ENCODE data around the gene NLRP1.
A peak's percentile ranks its signal among the peaks of the same experiment; 100 is the strongest.

NLRP1 gene

DNA sequence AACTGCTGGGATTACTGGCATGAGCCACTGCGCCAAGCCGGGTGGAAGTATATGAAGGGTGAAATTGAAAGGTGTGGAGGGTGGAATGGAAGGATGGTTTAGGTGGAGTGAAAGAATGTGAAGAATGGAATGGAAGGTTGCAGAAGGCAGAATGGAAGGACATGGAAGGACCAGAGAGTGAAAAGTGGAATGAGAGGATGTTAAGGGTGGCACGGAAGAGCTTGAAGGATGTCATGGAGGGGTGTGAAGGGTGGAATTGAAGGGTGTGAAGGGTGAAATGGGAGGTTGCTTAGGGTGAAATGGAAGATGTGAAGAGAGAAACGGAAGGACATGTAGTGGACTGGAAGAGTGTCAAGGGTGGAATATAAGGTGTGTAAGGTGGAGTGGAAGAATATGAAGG is 81.8 kb downstream of the NLRP1 start:
- no peak overlapping the region for H3K4me3 ChIP-seq (replicated peaks; ENCODE audit: insufficient read depth, low read length)
- H3K27ac ChIP-seq (replicated peaks) = no peak overlapping the region
- TF ChIP-seq POLR2AphosphoS5 (IDR thresholded peaks at IDR 0.05; ENCODE audit: low read depth) = no peak
- TF ChIP-seq SPI1 (IDR thresholded peaks at IDR 0.05; ENCODE audit: borderline replicate concordance, low read depth) = no peak
- no peak for TF ChIP-seq GABPA (IDR thresholded peaks at IDR 0.05; ENCODE audit: low read depth)
- no peak for TF ChIP-seq CTCF (IDR thresholded peaks at IDR 0.05; ENCODE audit: insufficient read depth, low read length)
- TF ChIP-seq, protein P1, sequence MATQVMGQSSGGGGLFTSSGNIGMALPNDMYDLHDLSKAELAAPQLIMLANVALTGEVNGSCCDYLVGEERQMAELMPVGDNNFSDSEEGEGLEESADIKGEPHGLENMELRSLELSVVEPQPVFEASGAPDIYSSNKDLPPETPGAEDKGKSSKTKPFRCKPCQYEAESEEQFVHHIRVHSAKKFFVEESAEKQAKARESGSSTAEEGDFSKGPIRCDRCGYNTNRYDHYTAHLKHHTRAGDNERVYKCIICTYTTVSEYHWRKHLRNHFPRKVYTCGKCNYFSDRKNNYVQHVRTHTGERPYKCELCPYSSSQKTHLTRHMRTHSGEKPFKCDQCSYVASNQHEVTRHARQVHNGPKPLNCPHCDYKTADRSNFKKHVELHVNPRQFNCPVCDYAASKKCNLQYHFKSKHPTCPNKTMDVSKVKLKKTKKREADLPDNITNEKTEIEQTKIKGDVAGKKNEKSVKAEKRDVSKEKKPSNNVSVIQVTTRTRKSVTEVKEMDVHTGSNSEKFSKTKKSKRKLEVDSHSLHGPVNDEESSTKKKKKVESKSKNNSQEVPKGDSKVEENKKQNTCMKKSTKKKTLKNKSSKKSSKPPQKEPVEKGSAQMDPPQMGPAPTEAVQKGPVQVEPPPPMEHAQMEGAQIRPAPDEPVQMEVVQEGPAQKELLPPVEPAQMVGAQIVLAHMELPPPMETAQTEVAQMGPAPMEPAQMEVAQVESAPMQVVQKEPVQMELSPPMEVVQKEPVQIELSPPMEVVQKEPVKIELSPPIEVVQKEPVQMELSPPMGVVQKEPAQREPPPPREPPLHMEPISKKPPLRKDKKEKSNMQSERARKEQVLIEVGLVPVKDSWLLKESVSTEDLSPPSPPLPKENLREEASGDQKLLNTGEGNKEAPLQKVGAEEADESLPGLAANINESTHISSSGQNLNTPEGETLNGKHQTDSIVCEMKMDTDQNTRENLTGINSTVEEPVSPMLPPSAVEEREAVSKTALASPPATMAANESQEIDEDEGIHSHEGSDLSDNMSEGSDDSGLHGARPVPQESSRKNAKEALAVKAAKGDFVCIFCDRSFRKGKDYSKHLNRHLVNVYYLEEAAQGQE (IDR thresholded peaks at IDR 0.05; ENCODE audit: insufficient replicate concordance, low read depth) = no peak
- DNase-seq (ENCODE audit: low read depth in 1 of 2, low spot score in 1 of 2) = no peak
- H3K27me3 ChIP-seq (ENCODE audit: insufficient read depth, poor library complexity, severe bottlenecking) = no peaks in the 10 kb centered on the region

- H3K27me3 ChIP-seq (ENCODE audit: insufficient read depth, poor library complexity, severe bottlenecking) = no peaks in the 10 kb centered on the region
- TF ChIP-seq, protein P1 (IDR thresholded peaks at IDR 0.05; ENCODE audit: insufficient replicate concordance, low read depth) = no peak
- TF ChIP-seq SPI1 (IDR thresholded peaks at IDR 0.05; ENCODE audit: borderline replicate concordance, low read depth) = no peak
- TF ChIP-seq GABPA (IDR thresholded peaks at IDR 0.05; ENCODE audit: low read depth) = no peak
- no peak for TF ChIP-seq CTCF (IDR thresholded peaks at IDR 0.05; ENCODE audit: insufficient read depth, low read length)
- no peak overlapping the region for H3K27ac ChIP-seq (replicated peaks)
- DNase-seq (ENCODE audit: low read depth in 1 of 2, low spot score in 1 of 2) = no peak
- H3K4me3 ChIP-seq (replicated peaks; ENCODE audit: insufficient read depth, low read length) = no peak overlapping the region
Measured at GRCh38 chr17:5501685-5502084, 82.6 kb downstream of the NLRP1 start.

DNA sequence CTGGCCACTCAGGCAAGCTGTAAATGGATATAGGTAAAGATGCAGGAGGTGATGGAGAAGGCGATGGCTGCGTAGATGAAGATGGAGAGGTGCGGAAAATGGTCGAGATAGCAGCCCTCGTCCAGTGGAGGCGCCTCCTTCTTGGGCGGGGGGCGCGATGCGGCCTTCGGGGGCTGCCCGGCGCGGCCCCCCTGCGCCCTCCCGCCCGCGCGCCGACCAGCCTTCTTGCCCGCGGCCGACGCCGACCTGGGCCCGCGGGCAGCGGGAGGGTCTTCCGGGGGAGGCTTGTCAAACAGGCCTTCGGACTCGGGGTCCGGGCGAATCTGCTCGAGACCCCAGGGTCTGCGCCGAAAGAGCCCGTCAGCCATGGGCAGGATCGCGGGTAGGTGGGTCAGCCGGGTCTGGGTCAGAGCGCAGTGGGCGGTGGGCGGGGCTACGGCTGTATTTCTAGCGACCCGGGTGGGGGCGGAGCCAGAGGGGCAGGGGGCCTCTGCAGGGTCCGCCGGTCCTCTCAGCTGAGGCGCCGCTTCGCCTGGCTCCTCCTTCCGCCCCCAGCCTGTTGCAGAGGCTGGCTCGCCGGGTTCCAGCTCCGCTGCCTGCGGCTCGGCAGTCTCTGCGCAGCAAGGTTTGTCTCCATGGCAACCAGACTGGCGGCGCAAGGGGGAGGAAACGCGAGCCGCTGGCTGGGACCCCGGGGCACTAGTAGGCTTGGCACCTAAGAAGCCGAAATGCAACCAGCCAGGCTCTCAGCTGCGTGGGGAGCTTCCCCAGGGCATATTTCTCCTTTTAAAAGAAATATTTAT is 83.5 kb downstream of the NLRP1 start:
- DNase-seq (ENCODE audit: low read depth in 1 of 2, low spot score in 1 of 2) = peak; percentile 13 to 25
- Histone ChIP-seq H3K4me3 (replicated peaks; ENCODE audit: insufficient read depth, low read length) (peak overlapping the region; percentile 12; the same call in 1 of the 2 replicates), H3K27me3 (ENCODE audit: insufficient read depth, poor library complexity, severe bottlenecking) (no peaks in the 10 kb centered on the region), H3K27ac (replicated peaks) (no peak overlapping the region)
- TF ChIP-seq, protein P1 (IDR thresholded peaks at IDR 0.05; ENCODE audit: insufficient replicate concordance, low read depth) = no peak
- TF ChIP-seq SPI1 (IDR thresholded peaks at IDR 0.05; ENCODE audit: borderline replicate concordance, low read depth) = no peak
- no peak for TF ChIP-seq GABPA (IDR thresholded peaks at IDR 0.05; ENCODE audit: low read depth)
- TF ChIP-seq CTCF (IDR thresholded peaks at IDR 0.05; ENCODE audit: insufficient read depth, low read length) = no peak
- TF ChIP-seq POLR2AphosphoS5 (IDR thresholded peaks at IDR 0.05; ENCODE audit: low read depth) = no peak

All from HL-60 (cell line).